ENCODE data around the gene PSMG4.

The PSMG4 gene

DNA sequence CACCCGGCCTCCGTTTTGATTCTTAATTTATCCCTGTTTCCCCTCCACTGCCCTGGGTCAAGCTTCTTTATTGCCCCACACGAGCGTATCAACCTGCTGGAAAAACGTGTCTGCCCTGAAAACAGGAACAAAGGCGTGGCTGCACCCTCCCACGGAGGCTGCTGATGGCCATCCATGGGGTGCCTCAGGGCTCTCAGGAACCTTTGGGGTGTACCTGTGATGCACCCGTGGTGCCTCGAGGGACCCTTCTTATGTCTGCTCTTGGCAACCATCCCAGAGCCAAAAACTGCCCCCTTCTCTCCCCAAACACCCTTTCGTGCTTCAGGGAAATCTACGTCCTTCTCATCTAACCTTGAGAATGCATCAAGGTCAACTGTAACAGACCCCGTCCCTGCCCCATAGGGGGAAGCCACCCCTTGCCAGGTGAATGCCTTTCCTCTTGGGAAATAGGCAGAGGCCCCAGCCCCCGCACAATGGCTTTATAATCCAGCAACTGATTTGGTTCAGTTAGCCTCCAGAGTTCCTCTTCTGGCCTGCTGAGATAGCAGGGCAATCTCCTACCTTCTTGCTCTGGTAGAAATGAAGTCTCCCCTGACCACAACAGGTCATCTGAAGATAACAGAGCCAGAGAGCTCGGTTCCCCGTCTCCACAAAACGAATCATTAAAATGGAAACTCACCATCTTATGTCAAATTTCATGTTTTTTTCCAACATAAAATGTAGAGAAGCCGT lies 29.4 kb downstream of the PSMG4 start:
- peaks cover 8% of the 10 kb centered on the region for H3K4me1 ChIP-seq (ENCODE audit: insufficient read depth, low read length)
- H2AFZ ChIP-seq (ENCODE audit: low read depth, low read length) = no peak overlapping the region
- no peaks in the 10 kb centered on the region for H3K9me3 ChIP-seq (ENCODE audit: low read length)
- H3K4me3 ChIP-seq (ENCODE audit: low read length) = no peak overlapping the region
- H3K36me3 ChIP-seq (ENCODE audit: insufficient read depth, low read length) = peaks cover 37% of the 10 kb centered on the region
- no peaks in the 10 kb centered on the region for H3K27me3 ChIP-seq (ENCODE audit: insufficient read depth, low read length)

DNA sequence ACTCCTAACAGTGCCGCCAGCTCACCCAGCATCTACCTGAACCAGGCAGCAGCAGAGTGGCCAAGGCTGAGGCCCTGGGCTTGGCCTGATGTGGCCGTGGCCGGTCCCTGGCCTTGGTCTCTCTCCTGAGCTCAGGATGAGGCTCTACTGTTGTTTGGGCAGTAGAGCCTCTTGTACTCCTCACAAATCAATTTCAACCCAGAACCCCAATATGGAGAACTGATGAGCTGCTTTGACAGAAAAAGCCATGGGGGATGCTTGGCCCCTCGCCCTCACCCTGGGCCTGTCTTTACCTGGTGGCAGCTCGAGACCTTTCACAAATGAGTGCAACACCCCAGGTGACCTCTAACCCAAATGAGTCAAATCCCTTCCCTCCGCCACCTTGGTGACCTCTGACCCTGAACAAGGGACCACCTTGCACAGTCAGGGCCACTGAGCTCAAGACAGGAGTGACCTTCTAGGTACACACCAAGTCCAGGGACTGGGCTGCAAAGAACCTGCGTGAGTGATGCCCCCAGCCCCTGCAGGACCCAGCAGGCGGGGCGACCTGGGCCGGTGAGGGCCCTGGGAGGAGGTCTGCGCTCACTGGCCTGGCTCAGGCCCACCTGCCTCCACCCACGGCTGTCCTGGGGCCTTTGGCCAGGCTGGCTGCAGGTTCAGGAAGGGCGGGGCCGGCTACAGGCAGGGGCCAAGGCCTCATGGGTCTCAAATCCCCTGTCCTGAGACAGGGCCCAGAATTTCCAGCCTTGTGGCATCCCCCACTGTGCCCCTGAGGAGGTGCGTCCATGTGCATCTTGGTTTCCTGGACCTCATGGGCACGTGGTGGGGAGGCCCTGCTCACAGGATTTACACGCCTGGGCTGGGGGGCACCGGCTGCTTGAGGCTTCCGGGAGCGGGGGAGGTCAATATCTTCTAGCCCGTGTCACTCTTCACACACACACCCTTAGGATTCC lies 30.2 kb downstream of the PSMG4 start:
- Histone ChIP-seq H3K4me1 (ENCODE audit: insufficient read depth, low read length) (peaks cover 5% of the 10 kb centered on the region), H3K36me3 (ENCODE audit: insufficient read depth, low read length) (peaks cover 33% of the 10 kb centered on the region), H3K4me3 (ENCODE audit: low read length) (no peak overlapping the region), H3K27me3 (ENCODE audit: insufficient read depth, low read length) (no peaks in the 10 kb centered on the region), H3K9me3 (ENCODE audit: low read length) (no peaks in the 10 kb centered on the region), H2AFZ (ENCODE audit: low read depth, low read length) (no peak overlapping the region)

DNA sequence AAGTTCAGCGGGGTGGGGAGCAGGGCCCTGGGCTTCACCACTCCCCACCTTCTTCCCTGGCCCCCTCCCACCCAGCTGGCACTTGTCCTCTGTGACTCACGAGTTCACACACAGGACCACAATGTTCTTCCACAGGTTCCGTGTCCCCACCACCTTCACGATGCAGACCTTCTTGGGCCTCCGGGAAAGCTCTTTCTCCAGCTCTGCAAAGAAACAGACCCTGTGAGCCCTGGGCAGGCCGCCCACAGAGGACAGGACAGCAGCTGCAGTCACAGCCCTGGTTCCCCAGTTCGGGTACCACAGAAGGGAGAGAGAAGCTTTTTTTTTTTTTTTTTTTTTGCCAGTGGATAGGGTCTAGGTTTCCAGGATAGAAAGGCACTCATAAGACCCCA lies 30.9 kb downstream of the PSMG4 start:
- H3K27me3 ChIP-seq (ENCODE audit: insufficient read depth, low read length) = no peaks in the 10 kb centered on the region
- peaks cover 5% of the 10 kb centered on the region for H3K4me1 ChIP-seq (ENCODE audit: insufficient read depth, low read length)
- H3K9me3 ChIP-seq (ENCODE audit: low read length) = no peaks in the 10 kb centered on the region
- H3K4me3 ChIP-seq (ENCODE audit: low read length) = no peak overlapping the region
- no peak overlapping the region for H2AFZ ChIP-seq (ENCODE audit: low read depth, low read length)
- H3K36me3 ChIP-seq (ENCODE audit: insufficient read depth, low read length) = peaks cover 33% of the 10 kb centered on the region

DNA sequence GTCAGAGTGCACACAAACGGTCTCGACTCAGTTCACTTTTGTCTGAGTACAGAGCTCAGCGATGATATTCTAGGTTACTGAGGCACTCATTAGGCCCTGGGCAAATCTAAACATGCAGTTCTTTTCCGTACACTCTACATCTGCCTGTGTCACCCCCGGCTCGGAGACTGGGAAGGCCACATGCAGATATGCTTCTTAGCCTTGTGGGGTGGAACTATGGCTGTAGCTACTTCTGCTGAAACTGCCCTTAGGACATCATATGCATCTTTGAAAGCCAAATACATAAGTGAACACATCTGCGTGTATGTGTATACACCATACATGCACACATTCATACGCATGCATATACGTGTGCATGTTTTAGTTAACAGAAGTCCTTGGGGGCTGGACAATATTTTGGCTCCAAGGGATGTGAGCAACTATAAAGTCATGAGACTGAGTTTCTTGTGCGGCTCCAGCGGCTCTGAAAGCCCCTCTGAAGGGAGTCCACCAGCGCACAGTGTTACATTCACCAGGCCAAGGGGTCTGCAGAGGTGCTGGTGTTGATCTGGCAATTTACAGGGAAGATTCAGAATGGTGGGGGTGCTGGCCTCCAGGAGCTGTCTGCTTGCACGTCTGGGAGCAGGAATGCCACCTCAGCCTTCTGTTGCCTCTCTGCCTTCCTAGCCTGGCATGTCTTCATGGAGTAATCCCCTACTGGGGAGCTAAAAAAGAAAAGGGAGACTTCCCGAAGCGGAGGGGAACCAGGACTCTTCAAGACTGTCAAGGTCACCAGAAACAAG lies 31.6 kb downstream of the PSMG4 start:
- peaks cover 3% of the 10 kb centered on the region for H3K4me1 ChIP-seq (ENCODE audit: insufficient read depth, low read length)
- H2AFZ ChIP-seq (ENCODE audit: low read depth, low read length) = no peak overlapping the region
- H3K9me3 ChIP-seq (ENCODE audit: low read length) = no peaks in the 10 kb centered on the region
- no peaks in the 10 kb centered on the region for H3K27me3 ChIP-seq (ENCODE audit: insufficient read depth, low read length)
- H3K36me3 ChIP-seq (ENCODE audit: insufficient read depth, low read length) = peaks cover 30% of the 10 kb centered on the region
- H3K4me3 ChIP-seq (ENCODE audit: low read length) = no peak overlapping the region

DNA sequence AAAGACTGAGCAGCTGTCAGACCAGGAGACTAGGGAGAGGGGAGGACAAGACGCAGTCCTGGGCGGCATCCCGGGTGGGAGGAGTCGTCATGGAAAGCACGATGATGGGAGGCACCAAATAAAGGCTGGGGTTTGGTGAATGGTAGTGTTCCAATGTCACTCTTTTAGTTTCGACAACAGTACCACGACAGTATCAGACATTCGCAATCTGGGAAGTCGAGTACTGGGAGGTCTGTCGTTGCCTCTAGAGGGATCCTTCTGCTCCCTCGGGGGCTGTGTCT lies 32.1 kb downstream of the PSMG4 start:
- Histone ChIP-seq H2AFZ (ENCODE audit: low read depth, low read length) (no peak overlapping the region), H3K27me3 (ENCODE audit: insufficient read depth, low read length) (no peaks in the 10 kb centered on the region), H3K36me3 (ENCODE audit: insufficient read depth, low read length) (peaks cover 25% of the 10 kb centered on the region), H3K9me3 (ENCODE audit: low read length) (no peaks in the 10 kb centered on the region), H3K4me3 (ENCODE audit: low read length) (no peak overlapping the region), H3K4me1 (ENCODE audit: insufficient read depth, low read length) (peaks cover 5% of the 10 kb centered on the region)

DNA sequence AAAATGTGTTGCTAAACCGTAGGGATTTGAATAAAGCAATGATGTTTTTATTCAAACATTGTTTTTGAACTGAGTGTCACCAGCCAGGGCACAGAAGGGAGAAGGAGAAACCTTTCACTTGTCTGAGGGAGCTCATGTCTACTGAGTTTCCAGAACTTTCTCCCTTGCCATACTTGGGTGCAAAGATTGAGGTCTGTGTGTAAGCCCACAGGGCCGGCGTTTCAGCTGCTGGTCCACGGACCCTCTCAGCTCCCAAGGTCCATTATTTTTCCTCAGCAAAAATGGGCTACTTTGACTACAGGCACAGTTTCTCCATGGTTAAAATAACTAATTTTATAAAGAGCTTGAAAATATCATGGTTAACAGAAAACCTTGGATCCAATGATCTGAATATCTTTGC lies 32.6 kb downstream of the PSMG4 start:
- peaks cover 5% of the 10 kb centered on the region for H3K4me1 ChIP-seq (ENCODE audit: insufficient read depth, low read length)
- H3K27me3 ChIP-seq (ENCODE audit: insufficient read depth, low read length) = no peaks in the 10 kb centered on the region
- H2AFZ ChIP-seq (ENCODE audit: low read depth, low read length) = no peak overlapping the region
- no peak overlapping the region for H3K4me3 ChIP-seq (ENCODE audit: low read length)
- H3K9me3 ChIP-seq (ENCODE audit: low read length) = no peaks in the 10 kb centered on the region
- peaks cover 25% of the 10 kb centered on the region for H3K36me3 ChIP-seq (ENCODE audit: insufficient read depth, low read length)

DNA sequence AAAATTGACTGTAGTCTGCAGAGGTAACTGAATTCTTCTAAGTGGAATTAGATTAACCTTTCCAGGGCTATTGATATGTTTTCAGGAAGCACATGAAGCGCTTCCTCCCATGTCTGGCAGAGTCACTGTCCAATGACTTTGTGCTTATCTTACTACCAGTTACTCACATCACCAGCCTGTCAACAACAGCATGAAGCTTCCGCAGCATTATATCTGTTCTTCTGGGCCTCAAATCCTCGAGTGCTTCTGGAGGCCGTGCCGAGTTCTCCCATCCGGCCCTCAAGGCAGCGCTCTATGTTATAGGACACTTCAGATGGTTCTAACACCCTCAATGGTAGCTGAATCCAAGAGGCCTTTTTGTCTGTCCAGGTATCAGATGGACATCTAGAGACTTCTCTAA lies 33.2 kb downstream of the PSMG4 start:
- H2AFZ ChIP-seq (ENCODE audit: low read depth, low read length) = no peak overlapping the region
- H3K9me3 ChIP-seq (ENCODE audit: low read length) = no peaks in the 10 kb centered on the region
- H3K4me3 ChIP-seq (ENCODE audit: low read length) = no peak overlapping the region
- peaks cover 5% of the 10 kb centered on the region for H3K4me1 ChIP-seq (ENCODE audit: insufficient read depth, low read length)
- H3K36me3 ChIP-seq (ENCODE audit: insufficient read depth, low read length) = peaks cover 23% of the 10 kb centered on the region
- H3K27me3 ChIP-seq (ENCODE audit: insufficient read depth, low read length) = no peaks in the 10 kb centered on the region

DNA sequence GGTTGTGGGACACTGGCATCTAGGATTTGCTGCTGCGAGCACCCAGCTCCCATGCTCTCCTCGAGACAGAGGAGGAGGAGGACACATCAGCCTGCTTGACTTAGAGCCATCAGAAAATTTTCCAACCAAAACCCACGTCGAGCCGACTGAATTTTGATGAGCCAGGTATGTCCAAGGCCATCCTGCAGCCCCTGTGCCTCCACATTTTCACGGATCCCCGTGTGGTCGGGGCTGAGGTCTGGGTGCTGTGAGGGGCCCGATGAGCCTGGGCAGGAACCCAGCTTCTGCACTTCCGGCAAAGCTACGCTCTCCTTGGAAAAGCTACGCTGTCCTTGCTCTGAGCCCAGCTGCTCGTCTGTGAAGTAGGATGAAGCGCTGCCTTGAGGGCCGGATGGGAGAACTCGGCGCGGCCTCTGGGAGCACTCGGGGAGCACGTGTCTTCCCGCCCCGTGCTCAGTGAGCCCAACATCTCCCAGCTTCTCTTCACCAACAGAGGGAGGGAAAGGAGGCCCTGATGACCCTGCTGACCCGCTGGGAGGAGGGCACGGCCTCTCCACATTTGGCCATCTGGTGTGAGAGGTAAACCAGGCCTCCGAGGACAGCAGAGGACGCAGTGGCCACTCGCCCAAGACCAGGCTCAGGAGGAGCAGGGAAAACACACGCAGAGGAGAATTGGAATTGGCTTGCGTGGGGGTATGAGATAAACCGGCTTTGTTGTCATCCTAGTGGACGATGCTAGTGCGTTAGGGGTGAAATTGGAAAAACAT lies 33.9 kb downstream of the PSMG4 start:
- H3K27me3 ChIP-seq (ENCODE audit: insufficient read depth, low read length) = no peaks in the 10 kb centered on the region
- peaks cover 27% of the 10 kb centered on the region for H3K36me3 ChIP-seq (ENCODE audit: insufficient read depth, low read length)
- no peak overlapping the region for H3K4me3 ChIP-seq (ENCODE audit: low read length)
- H3K4me1 ChIP-seq (ENCODE audit: insufficient read depth, low read length) = peaks cover 5% of the 10 kb centered on the region
- H3K9me3 ChIP-seq (ENCODE audit: low read length) = no peaks in the 10 kb centered on the region
- no peak overlapping the region for H2AFZ ChIP-seq (ENCODE audit: low read depth, low read length)

DNA sequence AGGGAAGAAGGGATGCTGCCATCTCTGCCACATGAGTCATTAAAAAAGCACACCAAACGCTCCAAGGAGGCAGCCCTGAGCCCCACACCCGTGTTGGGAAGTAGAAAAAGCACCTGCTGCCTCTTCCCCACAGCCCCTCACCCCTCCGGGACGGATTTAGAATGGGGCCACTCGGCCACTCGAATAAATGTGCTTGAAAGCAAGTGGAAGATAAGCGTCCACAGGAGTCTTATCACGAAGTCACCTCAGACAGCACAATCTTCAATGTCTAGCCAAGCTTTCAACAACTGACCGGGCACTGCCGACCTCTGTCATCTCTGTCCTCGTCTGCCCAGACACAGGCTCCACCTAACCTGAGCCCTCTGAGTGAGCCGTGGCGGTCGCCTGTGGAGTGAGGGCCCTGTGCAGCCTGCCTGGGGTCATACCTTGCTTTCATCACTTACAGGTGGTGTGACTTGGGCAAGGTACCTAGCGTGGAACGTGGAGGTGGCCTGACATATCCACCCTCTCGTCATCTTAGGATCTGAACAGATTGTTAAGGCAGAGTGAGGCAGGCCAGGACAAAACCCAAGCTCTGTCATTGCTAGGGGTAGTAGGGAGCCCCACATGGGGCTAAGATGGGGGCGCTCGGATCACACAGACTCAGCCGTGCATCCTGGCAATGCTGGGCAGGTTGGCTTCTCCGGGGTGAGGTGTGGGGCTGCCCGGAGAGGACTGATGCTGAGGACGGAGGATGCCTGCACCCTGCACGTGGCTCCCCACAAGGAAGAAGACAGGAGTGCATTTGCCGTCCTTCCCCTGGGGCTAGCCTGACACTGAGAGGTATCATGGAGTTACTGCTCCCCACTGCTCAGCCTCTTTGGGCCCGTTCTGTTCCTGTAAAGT lies 34.8 kb downstream of the PSMG4 start:
- H3K27me3 ChIP-seq (ENCODE audit: insufficient read depth, low read length) = no peaks in the 10 kb centered on the region
- no peak overlapping the region for H3K4me3 ChIP-seq (ENCODE audit: low read length)
- no peaks in the 10 kb centered on the region for H3K9me3 ChIP-seq (ENCODE audit: low read length)
- peaks cover 28% of the 10 kb centered on the region for H3K36me3 ChIP-seq (ENCODE audit: insufficient read depth, low read length)
- peaks cover 5% of the 10 kb centered on the region for H3K4me1 ChIP-seq (ENCODE audit: insufficient read depth, low read length)
- no peak overlapping the region for H2AFZ ChIP-seq (ENCODE audit: low read depth, low read length)

DNA sequence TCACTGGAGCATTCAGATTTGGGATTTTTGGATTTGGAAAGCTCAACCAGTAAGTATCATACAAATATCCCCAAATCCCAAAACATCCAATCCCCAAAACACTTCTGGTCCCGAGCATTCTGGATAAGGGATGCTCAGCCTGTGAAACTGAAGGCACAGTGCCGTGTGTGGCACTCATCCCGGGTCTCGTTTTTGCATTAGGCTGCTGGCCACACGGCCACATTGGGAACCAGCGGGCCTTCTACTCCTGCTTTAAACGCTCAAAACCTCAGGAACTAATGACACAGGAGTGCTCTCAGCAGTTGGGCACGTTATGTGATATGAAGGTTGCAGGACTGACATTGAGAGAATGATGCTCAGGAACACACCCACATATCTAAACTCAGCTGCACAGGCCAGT lies 35.6 kb downstream of the PSMG4 start:
- H3K9me3 ChIP-seq (ENCODE audit: low read length) = no peaks in the 10 kb centered on the region
- no peak overlapping the region for H2AFZ ChIP-seq (ENCODE audit: low read depth, low read length)
- H3K36me3 ChIP-seq (ENCODE audit: insufficient read depth, low read length) = peaks cover 22% of the 10 kb centered on the region
- H3K27me3 ChIP-seq (ENCODE audit: insufficient read depth, low read length) = no peaks in the 10 kb centered on the region
- no peak overlapping the region for H3K4me3 ChIP-seq (ENCODE audit: low read length)
- peaks cover 5% of the 10 kb centered on the region for H3K4me1 ChIP-seq (ENCODE audit: insufficient read depth, low read length)

DNA sequence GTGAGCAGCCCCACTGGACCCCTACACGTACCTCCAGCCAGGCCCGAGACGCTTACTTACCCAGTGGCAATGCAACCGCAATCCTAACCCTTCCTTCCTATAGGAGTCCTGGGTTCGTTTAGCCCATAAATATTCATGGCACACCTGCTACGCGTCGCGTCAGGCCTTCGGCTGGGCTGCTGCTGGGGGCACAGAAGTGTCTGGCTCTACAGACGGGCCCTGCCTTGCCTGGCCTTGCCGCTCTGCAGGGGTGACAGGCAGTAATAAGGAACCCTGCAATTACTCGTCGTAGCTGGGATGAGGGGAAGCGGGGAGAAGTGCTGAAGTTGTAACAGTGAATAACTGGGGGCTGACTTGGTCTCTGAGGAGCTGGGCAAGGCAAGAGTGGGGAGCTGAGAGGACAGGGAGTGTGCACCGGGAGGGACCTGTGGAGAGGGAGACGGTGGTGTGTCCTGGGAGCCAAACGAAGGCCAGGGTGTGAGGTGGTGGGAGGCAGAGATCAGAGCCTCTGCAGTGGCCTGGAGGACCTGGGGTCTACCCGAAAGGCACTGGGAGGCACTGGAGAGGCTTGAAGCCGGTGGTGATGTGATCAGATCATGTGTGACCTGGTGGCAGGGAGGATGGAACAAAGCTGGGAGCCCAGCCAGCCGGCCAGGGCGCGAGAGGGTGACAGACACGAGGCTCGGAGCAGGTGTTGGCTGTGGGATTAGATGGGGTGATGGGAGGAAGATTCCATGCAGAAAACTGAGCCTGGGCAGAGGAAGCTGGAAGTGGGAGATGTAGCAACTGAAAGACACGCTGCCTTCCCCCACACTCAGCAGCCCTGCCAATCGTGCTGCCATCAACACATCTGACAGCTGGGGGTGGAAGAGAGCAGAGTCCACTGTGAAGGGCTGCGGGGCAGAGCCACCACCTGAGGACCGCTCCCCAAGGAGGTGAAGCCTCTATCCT lies 36.4 kb downstream of the PSMG4 start:
- peaks cover 19% of the 10 kb centered on the region for H3K36me3 ChIP-seq (ENCODE audit: insufficient read depth, low read length)
- no peak overlapping the region for H2AFZ ChIP-seq (ENCODE audit: low read depth, low read length)
- H3K9me3 ChIP-seq (ENCODE audit: low read length) = no peaks in the 10 kb centered on the region
- H3K27me3 ChIP-seq (ENCODE audit: insufficient read depth, low read length) = no peaks in the 10 kb centered on the region
- peaks cover 5% of the 10 kb centered on the region for H3K4me1 ChIP-seq (ENCODE audit: insufficient read depth, low read length)
- H3K4me3 ChIP-seq (ENCODE audit: low read length) = no peak overlapping the region
